ENCODE measurements around the gene FBXO44.

- no peak for TF ChIP-seq ZNF274 (IDR thresholded peaks at IDR 0.05; ENCODE audit: low read depth, low read length)
- TF ChIP-seq YY1 (IDR thresholded peaks at IDR 0.05; ENCODE audit: insufficient read depth, insufficient read length), result no peak
- no peak for TF ChIP-seq SUZ12 (IDR thresholded peaks at IDR 0.05; ENCODE audit: extremely low read depth, insufficient read depth, insufficient read length)
Measured at GRCh38 chr1:11648732-11649158, 5.9 kb upstream of the FBXO44 start.

All from NT2/D1 (cell line).